Activated CD8-positive, alpha-beta memory T cell treated with anti-CD3 and anti-CD28 coated beads, Interleukin-2, amount 50 U/mL, for 1 hour (primary cell): ENCODE measurements around the gene BAAT.
"Not testable (repeated sequence)": the region's sequence is repeated elsewhere in the genome, so short reads cannot be mapped to it uniquely, and the experiment has no call there.

Experiments
- DNase-seq: peaks from one replicate; pipeline ENCODE4 v3.0.0-alpha.2; 2020; ENCODE audit errors: extremely low read depth

Gene BAAT

GRCh38 chr9:101384873-101385536 is at the start of gene BAAT:
Gene BAAT, minus strand, starts transcription at chr9:101385006. Its CDS starts 13,602 bp downstream, at chr9:101371404.
- DNase-seq, result not testable (repeated sequence)

- no peak for DNase-seq
Observed at GRCh38 chr9:101433229-101433628, 48.4 kb upstream of the BAAT start.

GRCh38 chr9:101432740-101433139 is 47.9 kb upstream of the BAAT start:
- DNase-seq, result no peak

GRCh38 chr9:101432171-101432570 is 47.4 kb upstream of the BAAT start:
- no peak for DNase-seq

GRCh38 chr9:101429736-101430135 is 44.9 kb upstream of the BAAT start:
- no peak for DNase-seq

GRCh38 chr9:101428909-101429308 is 44.1 kb upstream of the BAAT start:
- DNase-seq, result no peak

GRCh38 chr9:101427957-101428655 is 43.3 kb upstream of the BAAT start:
- DNase-seq, result no peak

- DNase-seq, result no peak
Observed at GRCh38 chr9:101427358-101427757, 42.6 kb upstream of the BAAT start.

GRCh38 chr9:101421653-101422065 is 36.9 kb upstream of the BAAT start:
- DNase-seq, result no peak

- no peak for DNase-seq
Observed at GRCh38 chr9:101419863-101420262, 35.1 kb upstream of the BAAT start.

- DNase-seq, result no peak
Observed at GRCh38 chr9:101418518-101419430, 34.0 kb upstream of the BAAT start.

GRCh38 chr9:101417977-101418376 is 33.2 kb upstream of the BAAT start:
- no peak for DNase-seq

- DNase-seq, result no peak
Observed at GRCh38 chr9:101417389-101417788, 32.6 kb upstream of the BAAT start.

GRCh38 chr9:101415578-101415977 is 30.8 kb upstream of the BAAT start:
- no peak for DNase-seq

GRCh38 chr9:101414839-101415238 is 30.0 kb upstream of the BAAT start:
- no peak for DNase-seq

GRCh38 chr9:101409079-101409477 is 24.3 kb upstream of the BAAT start:
- DNase-seq, result no peak

- no peak for DNase-seq
Observed at GRCh38 chr9:101408374-101409078, 23.7 kb upstream of the BAAT start.

- DNase-seq, result no peak
Observed at GRCh38 chr9:101403516-101404285, 18.9 kb upstream of the BAAT start.

- no peak for DNase-seq
Observed at GRCh38 chr9:101400120-101400519, 15.3 kb upstream of the BAAT start.

GRCh38 chr9:101399643-101399970 is 14.8 kb upstream of the BAAT start:
- no peak for DNase-seq
